ENCODE results near the gene CALCOCO1. TPM values are rescaled to one million over a fixed set of nuclear protein-coding genes. Genes with fewer than 3 reads are reported as not detected.

The CALCOCO1 gene
- total RNA-seq, 1 experiment from 2014 or later: 27.0 TPM

DNA sequence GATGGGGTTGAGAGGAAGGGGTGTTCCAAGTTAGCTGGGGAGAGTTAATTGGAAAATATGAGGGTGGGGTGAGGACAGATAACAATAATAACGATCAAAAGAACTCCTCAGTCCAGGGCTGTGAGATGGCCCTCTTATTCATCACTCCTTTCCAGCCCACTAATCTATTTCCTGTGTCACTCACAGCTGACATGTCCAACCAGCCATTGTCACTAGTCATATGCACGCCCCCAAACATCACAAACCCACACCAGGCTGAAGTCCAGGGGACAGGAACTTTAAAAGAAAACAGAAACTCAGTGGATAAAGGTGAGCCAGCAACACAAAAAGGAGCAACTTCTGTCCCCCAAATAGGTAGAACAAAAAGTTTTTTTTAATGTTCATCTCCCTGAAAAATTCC is 911 bp downstream of the CALCOCO1 start:
- CTCF ChIA-PET: interaction anchor here (2.5 to 13.8 kb wide), 3 partner anchors 19 to 51 kb away, joined by 5 to 191 read pairs (median 21); partner anchors contain the start of gene ATP5MC2
- TF ChIP-seq JUN (CRISPR knock-in tag; IDR thresholded peaks at IDR 0.05): no peak
- TF ChIP-seq ESRRA (CRISPR knock-in tag; IDR thresholded peaks at IDR 0.05; ENCODE audit: borderline replicate concordance): no peak
- TF ChIP-seq, protein P1, sequence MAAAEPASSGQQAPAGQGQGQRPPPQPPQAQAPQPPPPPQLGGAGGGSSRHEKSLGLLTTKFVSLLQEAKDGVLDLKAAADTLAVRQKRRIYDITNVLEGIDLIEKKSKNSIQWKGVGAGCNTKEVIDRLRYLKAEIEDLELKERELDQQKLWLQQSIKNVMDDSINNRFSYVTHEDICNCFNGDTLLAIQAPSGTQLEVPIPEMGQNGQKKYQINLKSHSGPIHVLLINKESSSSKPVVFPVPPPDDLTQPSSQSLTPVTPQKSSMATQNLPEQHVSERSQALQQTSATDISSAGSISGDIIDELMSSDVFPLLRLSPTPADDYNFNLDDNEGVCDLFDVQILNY (CRISPR knock-in tag; IDR thresholded peaks at IDR 0.05): no peak
- no peak for TF ChIP-seq PRRX2 (CRISPR knock-in tag; IDR thresholded peaks at IDR 0.05)
- TF ChIP-seq SOX15 (CRISPR knock-in tag; IDR thresholded peaks at IDR 0.05): no peak
- no peak for TF ChIP-seq ZNF232 (CRISPR knock-in tag; IDR thresholded peaks at IDR 0.05)
- TF ChIP-seq GABPB1 (CRISPR knock-in tag; IDR thresholded peaks at IDR 0.05): no peak
- TF ChIP-seq SP1 (CRISPR knock-in tag; conservative IDR thresholded peaks at IDR 0.05): no peak
- TF ChIP-seq ZNF317 (CRISPR knock-in tag; IDR thresholded peaks at IDR 0.05; ENCODE audit: borderline replicate concordance, low read depth): no peak
- TF ChIP-seq TEAD4 (CRISPR knock-in tag; IDR thresholded peaks at IDR 0.05): no peak
- no peak for TF ChIP-seq CREM (CRISPR knock-in tag; IDR thresholded peaks at IDR 0.05)
- TF ChIP-seq, protein P2, sequence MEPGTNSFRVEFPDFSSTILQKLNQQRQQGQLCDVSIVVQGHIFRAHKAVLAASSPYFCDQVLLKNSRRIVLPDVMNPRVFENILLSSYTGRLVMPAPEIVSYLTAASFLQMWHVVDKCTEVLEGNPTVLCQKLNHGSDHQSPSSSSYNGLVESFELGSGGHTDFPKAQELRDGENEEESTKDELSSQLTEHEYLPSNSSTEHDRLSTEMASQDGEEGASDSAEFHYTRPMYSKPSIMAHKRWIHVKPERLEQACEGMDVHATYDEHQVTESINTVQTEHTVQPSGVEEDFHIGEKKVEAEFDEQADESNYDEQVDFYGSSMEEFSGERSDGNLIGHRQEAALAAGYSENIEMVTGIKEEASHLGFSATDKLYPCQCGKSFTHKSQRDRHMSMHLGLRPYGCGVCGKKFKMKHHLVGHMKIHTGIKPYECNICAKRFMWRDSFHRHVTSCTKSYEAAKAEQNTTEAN (CRISPR knock-in tag; IDR thresholded peaks at IDR 0.05): no peak
- no peak for TF ChIP-seq ZBTB21 (CRISPR knock-in tag; IDR thresholded peaks at IDR 0.05; ENCODE audit: borderline replicate concordance)
- no peak for TF ChIP-seq OVOL2 (CRISPR knock-in tag; IDR thresholded peaks at IDR 0.05; ENCODE audit: borderline replicate concordance)
- no peak for TF ChIP-seq ZNF423 (CRISPR knock-in tag; IDR thresholded peaks at IDR 0.05)
- TF ChIP-seq ZNF121 (CRISPR knock-in tag; IDR thresholded peaks at IDR 0.05): no peak
- TF ChIP-seq ZNF532 (CRISPR knock-in tag; IDR thresholded peaks at IDR 0.05; ENCODE audit: borderline replicate concordance): no peak
- no peak for TF ChIP-seq RELA (CRISPR knock-in tag; IDR thresholded peaks at IDR 0.05; ENCODE audit: borderline replicate concordance)
- no peak for TF ChIP-seq HMGA2 (CRISPR knock-in tag; IDR thresholded peaks at IDR 0.05)
- TF ChIP-seq ZNF263 (CRISPR knock-in tag; IDR thresholded peaks at IDR 0.05; ENCODE audit: low read depth): no peak
- DNase-seq (ENCODE audit: low spot score): no peak
- peak overlapping the region; percentile 83 for H3K27ac Mint-ChIP-seq
- H3K4me1 Mint-ChIP-seq: peaks cover 27% of the 10 kb centered on the region
- H3K36me3 Mint-ChIP-seq: no peaks in the 10 kb centered on the region
- peaks cover 4% of the 10 kb centered on the region for H3K9me3 Mint-ChIP-seq
- POLR2A ChIA-PET: no interaction called here
- H3K4me3 Mint-ChIP-seq: peak overlapping the region; percentile 94
- peaks cover under 1% of the 10 kb centered on the region; the same call in 1 of the 2 replicates for H3K27me3 Mint-ChIP-seq (ENCODE audit: low read depth)
- no peak for ATAC-seq

GRCh38 chr12:53725824-53726223 is 1.4 kb downstream of the CALCOCO1 start:
- ATAC-seq: no peak
- H3K27me3 Mint-ChIP-seq (ENCODE audit: low read depth): no peaks in the 10 kb centered on the region
- H3K27ac Mint-ChIP-seq: no peak overlapping the region
- H3K36me3 Mint-ChIP-seq: no peaks in the 10 kb centered on the region
- peaks cover 27% of the 10 kb centered on the region for H3K4me1 Mint-ChIP-seq
- peaks cover under 1% of the 10 kb centered on the region for H3K9me3 Mint-ChIP-seq
- no peak for DNase-seq (ENCODE audit: low spot score)
- peak overlapping the region; percentile 94 for H3K4me3 Mint-ChIP-seq
- CTCF ChIA-PET: interaction anchor here (0.7 to 13.8 kb wide), 3 partner anchors 19 to 233 kb away, joined by 3 to 191 read pairs (median 21); no protein-coding TSS in a partner anchor
- POLR2A ChIA-PET: no interaction called here
- TF ChIP-seq, protein P1 (CRISPR knock-in tag; IDR thresholded peaks at IDR 0.05): no peak
- TF ChIP-seq JAZF1 (CRISPR knock-in tag; IDR thresholded peaks at IDR 0.05) (no peak), JUN (CRISPR knock-in tag; IDR thresholded peaks at IDR 0.05) (no peak), ZNF532 (CRISPR knock-in tag; IDR thresholded peaks at IDR 0.05; ENCODE audit: borderline replicate concordance) (no peak), ZNF219 (CRISPR knock-in tag; IDR thresholded peaks at IDR 0.05; ENCODE audit: borderline replicate concordance) (no peak)
- TF ChIP-seq, protein P3, sequence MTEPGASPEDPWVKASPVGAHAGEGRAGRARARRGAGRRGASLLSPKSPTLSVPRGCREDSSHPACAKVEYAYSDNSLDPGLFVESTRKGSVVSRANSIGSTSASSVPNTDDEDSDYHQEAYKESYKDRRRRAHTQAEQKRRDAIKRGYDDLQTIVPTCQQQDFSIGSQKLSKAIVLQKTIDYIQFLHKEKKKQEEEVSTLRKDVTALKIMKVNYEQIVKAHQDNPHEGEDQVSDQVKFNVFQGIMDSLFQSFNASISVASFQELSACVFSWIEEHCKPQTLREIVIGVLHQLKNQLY (CRISPR knock-in tag; IDR thresholded peaks at IDR 0.05): no peak

Measured in WTC11 (cell line).